Measurements from ENCODE around the gene SLC35E4. TPM values are rescaled to one million over a fixed set of nuclear protein-coding genes. Genes with fewer than 3 reads are reported as not detected.
A peak's percentile ranks its signal among the peaks of the same experiment; 100 is the strongest.

Gene SLC35E4
- total and polyA plus RNA-seq, 4 donors: 5.1 to 8.3 (median 6.1) TPM

GRCh38 chr22:30646518-30647160 is 11.1 kb downstream of the SLC35E4 start:
- no peaks in the 10 kb centered on the region for H3K27me3 ChIP-seq (ENCODE audit: control insufficient read depth, insufficient read depth, low read length)
- 96% methylated on average over 24 of the region's 25 CpGs for WGBS (ENCODE audit: insufficient coverage)
- peaks cover 17% of the 10 kb centered on the region for H3K4me1 ChIP-seq (ENCODE audit: control insufficient read depth, insufficient read depth, low read length)
- no peak overlapping the region for H3K4me3 ChIP-seq (ENCODE audit: low read depth, low read length)
- peaks cover 30% of the 10 kb centered on the region for H3K36me3 ChIP-seq (ENCODE audit: control insufficient read depth, insufficient read depth, low read length)
- no peak overlapping the region for H3K27ac ChIP-seq (ENCODE audit: low read depth, low read length)
- no peak for DNase-seq (ENCODE audit: low read depth in 4 of 6, low spot score in 6 of 6)
- no peaks in the 10 kb centered on the region for H3K9me3 ChIP-seq (ENCODE audit: control insufficient read depth, insufficient read depth, low read length)

DNA sequence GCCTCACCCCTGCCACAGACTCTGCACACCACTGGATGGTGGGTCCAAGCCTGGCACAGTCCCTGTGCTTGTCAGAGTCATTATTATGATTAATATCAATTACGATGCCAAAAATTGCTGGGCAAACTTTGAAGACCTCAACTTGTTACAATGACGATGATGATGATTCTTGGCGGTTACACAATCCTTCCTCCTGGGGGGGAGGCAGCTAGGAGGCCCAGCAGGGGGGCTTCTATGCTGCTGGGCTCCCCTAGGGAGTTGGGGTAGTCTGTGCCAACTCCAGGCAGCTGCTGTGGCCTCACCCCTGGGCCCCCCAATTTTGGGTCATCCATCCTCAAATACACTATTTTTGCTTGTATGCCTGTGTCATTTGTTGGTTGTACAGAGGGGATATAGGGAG is 12.0 kb downstream of the SLC35E4 start:
- Histone ChIP-seq H3K9me3 (ENCODE audit: control insufficient read depth, insufficient read depth, low read length) (no peaks in the 10 kb centered on the region), H3K36me3 (ENCODE audit: control insufficient read depth, insufficient read depth, low read length) (peaks cover 30% of the 10 kb centered on the region), H3K27me3 (ENCODE audit: control insufficient read depth, insufficient read depth, low read length) (no peaks in the 10 kb centered on the region), H3K4me1 (ENCODE audit: control insufficient read depth, insufficient read depth, low read length) (peaks cover 17% of the 10 kb centered on the region), H3K4me3 (ENCODE audit: low read depth, low read length) (no peak overlapping the region), H3K27ac (ENCODE audit: low read depth, low read length) (no peak overlapping the region)
- DNase-seq (ENCODE audit: low read depth in 4 of 6, low spot score in 6 of 6): no peak
- no CpG with 5 or more reads among the region's 3 CpGs for WGBS (ENCODE audit: insufficient coverage)

GRCh38 chr22:30648825-30649224 is 13.2 kb downstream of the SLC35E4 start:
- Histone ChIP-seq H3K4me1 (ENCODE audit: control insufficient read depth, insufficient read depth, low read length) (peaks cover 10% of the 10 kb centered on the region), H3K9me3 (ENCODE audit: control insufficient read depth, insufficient read depth, low read length) (no peaks in the 10 kb centered on the region), H3K36me3 (ENCODE audit: control insufficient read depth, insufficient read depth, low read length) (peaks cover 30% of the 10 kb centered on the region), H3K27me3 (ENCODE audit: control insufficient read depth, insufficient read depth, low read length) (no peaks in the 10 kb centered on the region), H3K27ac (ENCODE audit: low read depth, low read length) (no peak overlapping the region), H3K4me3 (ENCODE audit: low read depth, low read length) (no peak overlapping the region)
- 100% methylated on average over 1 of the region's 3 CpGs for WGBS (ENCODE audit: insufficient coverage)
- no peak for DNase-seq (ENCODE audit: low read depth in 4 of 6, low spot score in 6 of 6)

DNA sequence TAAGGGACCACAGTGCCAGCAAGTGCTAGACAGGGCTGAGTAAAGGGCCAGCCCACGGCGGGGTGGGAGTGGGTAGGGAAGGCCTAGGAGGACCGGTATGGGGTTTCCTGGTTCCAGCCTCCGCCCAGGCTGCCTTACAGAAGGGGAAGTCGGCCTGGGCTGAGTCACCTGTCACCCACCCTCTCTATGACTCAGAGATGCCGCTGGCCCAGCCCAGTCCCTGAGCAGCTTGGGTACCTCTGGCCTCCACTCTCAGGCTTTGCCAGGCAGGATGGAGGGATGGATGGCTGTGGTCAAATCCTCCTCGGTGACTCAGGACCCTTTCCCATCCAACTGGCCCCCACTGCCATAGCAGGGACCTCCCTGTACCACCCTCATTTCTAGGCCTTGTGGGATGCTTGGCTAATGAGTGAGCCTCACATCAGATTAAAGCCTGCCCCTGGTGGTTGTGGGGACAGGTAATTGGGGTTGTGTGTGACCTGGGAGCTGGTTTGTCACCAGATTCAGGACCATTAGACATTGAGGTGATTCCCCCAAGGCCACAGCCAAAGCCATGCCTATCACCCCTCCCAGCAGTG is 13.9 kb downstream of the SLC35E4 start:
- H3K9me3 ChIP-seq (ENCODE audit: control insufficient read depth, insufficient read depth, low read length): no peaks in the 10 kb centered on the region
- H3K36me3 ChIP-seq (ENCODE audit: control insufficient read depth, insufficient read depth, low read length): peaks cover 36% of the 10 kb centered on the region
- no peak overlapping the region for H3K4me3 ChIP-seq (ENCODE audit: low read depth, low read length)
- H3K4me1 ChIP-seq (ENCODE audit: control insufficient read depth, insufficient read depth, low read length): peaks cover 10% of the 10 kb centered on the region
- WGBS (ENCODE audit: insufficient coverage): 87% methylated on average over 3 of the region's 7 CpGs
- DNase-seq (ENCODE audit: low read depth in 4 of 6, low spot score in 6 of 6): no peak
- no peak overlapping the region for H3K27ac ChIP-seq (ENCODE audit: low read depth, low read length)
- no peaks in the 10 kb centered on the region for H3K27me3 ChIP-seq (ENCODE audit: control insufficient read depth, insufficient read depth, low read length)

DNA sequence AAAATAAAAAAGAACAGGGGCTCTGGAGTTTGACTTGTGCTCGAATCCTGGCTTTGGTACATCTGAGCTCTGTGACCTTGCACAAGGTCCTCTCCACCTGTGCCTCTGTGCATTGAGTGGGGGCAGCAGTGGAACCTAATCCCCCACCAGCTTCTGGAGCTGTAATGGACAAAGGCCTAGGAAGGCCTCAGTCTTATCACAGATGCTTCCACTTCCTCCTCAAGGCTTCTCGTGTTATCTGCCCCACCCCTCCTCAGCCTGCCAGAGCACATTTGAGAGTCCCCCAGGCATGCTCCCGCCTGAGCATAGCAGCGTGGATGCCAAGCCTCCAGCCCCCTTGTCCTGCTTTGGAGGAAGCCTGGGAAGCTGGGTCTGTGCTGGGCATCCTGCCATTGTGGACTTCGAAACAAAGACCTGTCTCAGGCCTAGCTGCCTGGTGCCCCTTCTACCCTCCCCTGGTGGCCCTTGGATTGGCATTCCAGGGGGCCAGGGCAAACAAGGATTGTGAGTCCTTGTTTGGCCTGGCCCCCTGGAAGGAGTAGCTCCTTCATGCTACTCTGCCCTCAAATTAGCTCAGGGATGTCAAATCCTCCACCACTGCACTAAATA is 15.0 kb downstream of the SLC35E4 start:
- Histone ChIP-seq H3K4me1 (ENCODE audit: control insufficient read depth, insufficient read depth, low read length) (peaks cover 10% of the 10 kb centered on the region), H3K4me3 (ENCODE audit: low read depth, low read length) (no peak overlapping the region), H3K27ac (ENCODE audit: low read depth, low read length) (peak overlapping the region; percentile 22), H3K27me3 (ENCODE audit: control insufficient read depth, insufficient read depth, low read length) (no peaks in the 10 kb centered on the region), H3K9me3 (ENCODE audit: control insufficient read depth, insufficient read depth, low read length) (no peaks in the 10 kb centered on the region), H3K36me3 (ENCODE audit: control insufficient read depth, insufficient read depth, low read length) (peaks cover 38% of the 10 kb centered on the region)
- peak in 2 of 6 donors; percentile 75 to 89 for DNase-seq (ENCODE audit: low read depth in 4 of 6, low spot score in 6 of 6)
- WGBS (ENCODE audit: insufficient coverage): 31% methylated on average over 5 of the region's 5 CpGs

GRCh38 chr22:30652852-30653251 is 17.3 kb downstream of the SLC35E4 start:
- no peak overlapping the region for H3K4me3 ChIP-seq (ENCODE audit: low read depth, low read length)
- no peak for DNase-seq (ENCODE audit: low read depth in 4 of 6, low spot score in 6 of 6)
- H3K4me1 ChIP-seq (ENCODE audit: control insufficient read depth, insufficient read depth, low read length): peaks cover 10% of the 10 kb centered on the region
- no peaks in the 10 kb centered on the region for H3K27me3 ChIP-seq (ENCODE audit: control insufficient read depth, insufficient read depth, low read length)
- WGBS (ENCODE audit: insufficient coverage): 87% methylated on average over 1 of the region's 2 CpGs
- H3K36me3 ChIP-seq (ENCODE audit: control insufficient read depth, insufficient read depth, low read length): peaks cover 22% of the 10 kb centered on the region
- H3K9me3 ChIP-seq (ENCODE audit: control insufficient read depth, insufficient read depth, low read length): no peaks in the 10 kb centered on the region
- no peak overlapping the region for H3K27ac ChIP-seq (ENCODE audit: low read depth, low read length)

DNA sequence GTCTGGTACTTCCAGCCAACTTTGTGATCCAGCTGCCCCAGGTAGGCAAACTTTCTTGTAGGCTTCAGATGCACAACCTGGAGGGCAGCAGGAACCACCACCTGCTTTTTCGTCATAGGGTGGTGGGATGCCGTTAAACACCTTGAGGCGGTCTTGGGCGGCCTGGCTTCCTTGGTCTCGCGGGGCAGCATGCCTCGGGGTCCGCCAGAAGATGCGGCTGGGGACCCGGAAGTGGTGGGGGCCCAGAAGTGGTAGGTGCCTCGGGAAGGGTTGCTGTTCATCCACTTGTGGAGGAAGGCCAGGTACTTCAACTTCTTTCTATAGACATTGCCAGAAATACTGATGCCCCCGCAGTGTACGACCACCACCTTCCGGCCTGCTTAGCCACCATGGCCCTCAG is 18.8 kb downstream of the SLC35E4 start:
- no peak for DNase-seq (ENCODE audit: low read depth in 4 of 6, low spot score in 6 of 6)
- 98% methylated on average over 8 of the region's 14 CpGs for WGBS (ENCODE audit: insufficient coverage)

GRCh38 chr22:30655532-30655931 is 20.0 kb downstream of the SLC35E4 start:
- Histone ChIP-seq H3K4me3 (ENCODE audit: low read depth, low read length) (no peak overlapping the region), H3K9me3 (ENCODE audit: control insufficient read depth, insufficient read depth, low read length) (no peaks in the 10 kb centered on the region), H3K4me1 (ENCODE audit: control insufficient read depth, insufficient read depth, low read length) (peaks cover 6% of the 10 kb centered on the region), H3K27me3 (ENCODE audit: control insufficient read depth, insufficient read depth, low read length) (no peaks in the 10 kb centered on the region), H3K36me3 (ENCODE audit: control insufficient read depth, insufficient read depth, low read length) (peaks cover 16% of the 10 kb centered on the region), H3K27ac (ENCODE audit: low read depth, low read length) (no peak overlapping the region)
- peak in 1 of 6 donors; percentile 40 for DNase-seq (ENCODE audit: low read depth in 4 of 6, low spot score in 6 of 6)
- WGBS (ENCODE audit: insufficient coverage): 50% methylated on average over 1 of the region's 3 CpGs

More for the DNA sequence above, 18.8 kb downstream of the SLC35E4 start:
- H3K27ac ChIP-seq (ENCODE audit: low read depth, low read length): no peak overlapping the region
- H3K27me3 ChIP-seq (ENCODE audit: control insufficient read depth, insufficient read depth, low read length): no peaks in the 10 kb centered on the region
- no peaks in the 10 kb centered on the region for H3K9me3 ChIP-seq (ENCODE audit: control insufficient read depth, insufficient read depth, low read length)
- H3K4me3 ChIP-seq (ENCODE audit: low read depth, low read length): no peak overlapping the region
- H3K36me3 ChIP-seq (ENCODE audit: control insufficient read depth, insufficient read depth, low read length): peaks cover 17% of the 10 kb centered on the region
- peaks cover 10% of the 10 kb centered on the region for H3K4me1 ChIP-seq (ENCODE audit: control insufficient read depth, insufficient read depth, low read length)

- Histone ChIP-seq H3K9me3 (ENCODE audit: control insufficient read depth, insufficient read depth, low read length) (no peaks in the 10 kb centered on the region), H3K4me1 (ENCODE audit: control insufficient read depth, insufficient read depth, low read length) (peaks cover 4% of the 10 kb centered on the region), H3K27me3 (ENCODE audit: control insufficient read depth, insufficient read depth, low read length) (no peaks in the 10 kb centered on the region), H3K27ac (ENCODE audit: low read depth, low read length) (no peak overlapping the region), H3K4me3 (ENCODE audit: low read depth, low read length) (no peak overlapping the region), H3K36me3 (ENCODE audit: control insufficient read depth, insufficient read depth, low read length) (peaks cover 29% of the 10 kb centered on the region)
- whole genome bisulfite sequencing (ENCODE audit: insufficient coverage): 56% methylated on average over 1 of the region's 4 CpGs
- peak in 1 of 6 donors; percentile 19 for DNase-seq (ENCODE audit: low read depth in 4 of 6, low spot score in 6 of 6)
Observed at GRCh38 chr22:30662040-30662439, 26.5 kb downstream of the SLC35E4 start.

- peaks cover 14% of the 10 kb centered on the region for H3K4me1 ChIP-seq (ENCODE audit: control insufficient read depth, insufficient read depth, low read length)
- no peak overlapping the region for H3K4me3 ChIP-seq (ENCODE audit: low read depth, low read length)
- peaks cover 24% of the 10 kb centered on the region for H3K36me3 ChIP-seq (ENCODE audit: control insufficient read depth, insufficient read depth, low read length)
- no peak for DNase-seq (ENCODE audit: low read depth in 4 of 6, low spot score in 6 of 6)
- H3K27ac ChIP-seq (ENCODE audit: low read depth, low read length): no peak overlapping the region
- 97% methylated on average over 10 of the region's 13 CpGs for WGBS (ENCODE audit: insufficient coverage)
- H3K9me3 ChIP-seq (ENCODE audit: control insufficient read depth, insufficient read depth, low read length): no peaks in the 10 kb centered on the region
- H3K27me3 ChIP-seq (ENCODE audit: control insufficient read depth, insufficient read depth, low read length): no peaks in the 10 kb centered on the region
Observed at GRCh38 chr22:30664798-30665197, 29.2 kb downstream of the SLC35E4 start.

All from spinal cord (tissue), 10 donors.